Gastrocnemius medialis (tissue), 4 donors: ENCODE data around the gene SLX4. TPM values are rescaled to one million over a fixed set of nuclear protein-coding genes. Genes with fewer than 3 reads are reported as not detected.

ENCODE experiments used
- ATAC-seq, 2 donors: fragments of 150-250 bp; one replicate each; pipeline ENCODE4 v1.9.1; 2016
- DNase-seq, 2 donors: peaks; one replicate each; pipeline ENCODE4 v3.0.0-alpha.2; 2019
- H3K27ac ChIP-seq, 4 donors: fragments of 200-600 bp; sonication (generic); 1 replicate in 1 of 4; 2 replicates in 3 of 4; pipeline ENCODE4 v1.5.1; 2016 to 2018; ENCODE audit warnings: mild to moderate bottlenecking in 2 of 4, moderate library complexity in 1 of 4
- H3K27me3 ChIP-seq, 3 donors: fragments of 200-600 bp; sonication (generic) in 2 of 3; 1 replicate in 1 of 3; 2 replicates in 2 of 3; pipeline versions ENCODE4 v1.5.1 to v1.6.0; 2016 to 2019; ENCODE audit warnings: mild to moderate bottlenecking in 1 of 3, moderate library complexity in 1 of 3
- H3K36me3 ChIP-seq, 2 donors: fragments of 200-600 bp; sonication (generic) in 1 of 2; one replicate each; pipeline ENCODE4 v1.5.1; 2017 to 2018
- H3K4me1 ChIP-seq, 2 donors: fragments of 200-600 bp; sonication (generic) in 1 of 2; one replicate each; pipeline ENCODE4 v1.5.1; 2016 to 2017; ENCODE audit warnings: mild to moderate bottlenecking in 2 of 2
- H3K4me3 ChIP-seq, 4 donors: fragments of 200-600 bp; sonication (generic) in 3 of 4; 1 replicate in 1 of 4; 2 replicates in 3 of 4; pipeline ENCODE4 v1.5.1; 2016 to 2019; ENCODE audit warnings: mild to moderate bottlenecking in 2 of 4
- H3K9me3 ChIP-seq, 3 donors: fragments of 200-600 bp; sonication (generic) in 2 of 3; 1 replicate in 1 of 3; 2 replicates in 2 of 3; pipeline ENCODE4 v1.5.1; 2016 to 2019
- POLR2A ChIP-seq, 2 donors: fragments of 450-650 bp; IDR thresholded peaks; one replicate each; pipeline ENCODE4 v1.6.1; 2017; ENCODE audit warnings: antibody characterized with exemption in 2 of 2, mild to moderate bottlenecking in 2 of 2, moderate library complexity in 2 of 2
- in situ Hi-C, 4 donors: fragments of 200-750 bp; cut with MboI; loops; one replicate each; pipeline versions ENCODE4 v1.15.0 to v1.8.0; 2017; ENCODE audit warnings: low sequenced_read_pairs in 4 of 4
- intact Hi-C: fragments of 100-400 bp; cut with DNase I; formaldehyde crosslinking; loops from one replicate; pipeline ENCODE4 v1.15.1; 2023; ENCODE audit warnings: low total_unique reads
- total RNA-seq, 4 donors: library from RNA; depleted of rRNA; stranded (reverse); fragments of >200 nt; gene quantifications; one replicate each; pipeline versions ENCODE4 v1.1.0 to v1.2.3, GENCODE V29; 2016
- TF ChIP-seq, protein P1 (sequence below), 5 experiments: fragments of 450-650 bp in 3 of 5; fragments of 200-600 bp in 2 of 5; sonication (generic) in 2 of 5; IDR thresholded peaks in 4 of 5; conservative IDR thresholded peaks in 1 of 5; 1 replicate in 4 of 5; 2 replicates in 1 of 5; pipeline ENCODE4 v1.5.1; 2016 to 2019; ENCODE audit warnings: antibody characterized with exemption in 5 of 5, mild to moderate bottlenecking in 3 of 5, moderate library complexity in 3 of 5

Gene SLX4
- total RNA-seq, 4 donors from 2014 or later: 1.8 to 3.6 (median 2.8) TPM

DNA sequence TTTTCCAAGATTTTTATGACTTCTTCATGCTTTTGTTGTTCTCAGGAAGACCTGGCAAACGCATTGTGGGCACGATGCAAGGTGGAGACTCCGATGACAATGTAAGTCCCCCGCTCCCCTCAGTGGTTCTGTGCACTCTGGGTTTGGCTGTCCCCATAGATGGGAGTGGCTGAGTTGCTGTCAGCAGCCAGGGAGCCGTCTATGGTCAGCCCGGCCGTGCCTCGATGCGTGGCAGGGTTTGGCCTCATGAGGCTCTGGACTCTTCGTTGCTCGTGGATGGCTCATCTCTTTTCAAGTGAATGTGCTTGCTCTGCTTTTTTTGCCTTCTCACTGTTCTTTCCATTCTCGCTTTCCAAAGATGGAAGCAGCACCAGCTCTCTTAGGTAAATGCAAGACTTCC, 78.7 kb downstream of the SLX4 start:
- Histone ChIP-seq H3K27me3 (no peaks in the 10 kb centered on the region), H3K4me3 (no peak overlapping the region), H3K4me1 (peaks cover 13 to 14% of the 10 kb centered on the region in 2 donors), H3K36me3 (peaks cover 0 to 31% of the 10 kb centered on the region in 2 donors), H3K9me3 (no peaks in the 10 kb centered on the region), H3K27ac (no peak overlapping the region)
- no peak for TF ChIP-seq POLR2A (IDR thresholded peaks at IDR 0.05)
- TF ChIP-seq, protein P1, sequence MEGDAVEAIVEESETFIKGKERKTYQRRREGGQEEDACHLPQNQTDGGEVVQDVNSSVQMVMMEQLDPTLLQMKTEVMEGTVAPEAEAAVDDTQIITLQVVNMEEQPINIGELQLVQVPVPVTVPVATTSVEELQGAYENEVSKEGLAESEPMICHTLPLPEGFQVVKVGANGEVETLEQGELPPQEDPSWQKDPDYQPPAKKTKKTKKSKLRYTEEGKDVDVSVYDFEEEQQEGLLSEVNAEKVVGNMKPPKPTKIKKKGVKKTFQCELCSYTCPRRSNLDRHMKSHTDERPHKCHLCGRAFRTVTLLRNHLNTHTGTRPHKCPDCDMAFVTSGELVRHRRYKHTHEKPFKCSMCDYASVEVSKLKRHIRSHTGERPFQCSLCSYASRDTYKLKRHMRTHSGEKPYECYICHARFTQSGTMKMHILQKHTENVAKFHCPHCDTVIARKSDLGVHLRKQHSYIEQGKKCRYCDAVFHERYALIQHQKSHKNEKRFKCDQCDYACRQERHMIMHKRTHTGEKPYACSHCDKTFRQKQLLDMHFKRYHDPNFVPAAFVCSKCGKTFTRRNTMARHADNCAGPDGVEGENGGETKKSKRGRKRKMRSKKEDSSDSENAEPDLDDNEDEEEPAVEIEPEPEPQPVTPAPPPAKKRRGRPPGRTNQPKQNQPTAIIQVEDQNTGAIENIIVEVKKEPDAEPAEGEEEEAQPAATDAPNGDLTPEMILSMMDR (IDR thresholded peaks at IDR 0.05 in 4 of 5, conservative IDR thresholded peaks at IDR 0.05 in 1 of 5): no peak
- in situ Hi-C loops: loop anchor here in 1 of 4 donors (25.0 kb wide), 1 partner anchor 355 kb away; the partner anchor contains the start of gene CREBBP
- intact Hi-C loops: no loop called here
- DNase-seq: no peak
- ATAC-seq: no peak

Other genes starting within 250 kb of the SLX4 start
- gene ZSCAN32, start 210.6 kb downstream of the SLX4 start, total RNA-seq: 1 to 10 TPM; 4.0 to 6.5 (median 4.7) TPM
- 10 to 100 TPM in 2 of 4 donors, 1 to 10 TPM in 2; 6.7 to 15.6 (median 9.6) TPM for gene ZNF174, start 210.4 kb downstream of the SLX4 start, total RNA-seq
- 1 to 10 TPM in 1 of 4 donors, under 1 TPM in 3; 0.81 to 1.3 (median 0.96) TPM for gene ZNF597, start 168.1 kb downstream of the SLX4 start, total RNA-seq
- 10 to 100 TPM; 14.2 to 16.7 (median 15.4) TPM for gene NAA60, start 167.9 kb downstream of the SLX4 start, total RNA-seq
- not detected for gene C16orf90, start 116.1 kb downstream of the SLX4 start, total RNA-seq
- 10 to 100 TPM in 3 of 4 donors, 1 to 10 TPM in 1; 8.2 to 24.3 (median 14.5) TPM for gene CLUAP1, start 110.6 kb downstream of the SLX4 start, total RNA-seq
- gene NLRC3, start 34.2 kb downstream of the SLX4 start, total RNA-seq: under 1 TPM; 0.11 to 0.26 (median 0.22) TPM
- 1 to 10 TPM; 2.5 to 7.3 (median 3.5) TPM for gene DNASE1, start 43.1 kb upstream of the SLX4 start, total RNA-seq
- gene TRAP1, start 105.9 kb upstream of the SLX4 start, total RNA-seq: 100 to 1,000 TPM; 103 to 140 (median 122) TPM